Type B pancreatic cell (in vitro differentiated cells): ENCODE results near the gene TBL1X. TPM values are rescaled to one million over a fixed set of nuclear protein-coding genes. Genes with fewer than 3 reads are reported as not detected.
A peak's percentile ranks its signal among the peaks of the same experiment; 100 is the strongest.
"Not testable (repeated sequence)": the region's sequence is repeated elsewhere in the genome, so short reads cannot be mapped to it uniquely, and the experiment has no call there.

Source experiments
- DNase-seq: peaks from one replicate; pipeline ENCODE4 v3.0.0; 2021; ENCODE audit warnings: mixed read lengths; ENCODE audit not compliant: unreplicated experiment; ENCODE audit errors: extremely low spot score
- H3K27ac Mint-ChIP-seq: 2 replicates; pipeline ENCODE4 v1.8.0; 2021; ENCODE audit warnings: mild to moderate bottlenecking, mixed read lengths
- H3K27me3 Mint-ChIP-seq: 2 replicates; pipeline ENCODE4 v1.8.0; 2021; ENCODE audit warnings: mixed read lengths
- H3K36me3 Mint-ChIP-seq: 2 replicates; pipeline ENCODE4 v1.8.0; 2021; ENCODE audit warnings: mixed read lengths
- H3K4me1 Mint-ChIP-seq: one replicate; pipeline ENCODE4 v1.8.0; 2021; ENCODE audit warnings: mixed read lengths; ENCODE audit not compliant: unreplicated experiment
- H3K4me3 Mint-ChIP-seq: 2 replicates; pipeline ENCODE4 v1.8.0; 2021; ENCODE audit warnings: mild to moderate bottlenecking, mixed read lengths
- H3K9me3 Mint-ChIP-seq: 2 replicates; pipeline ENCODE4 v1.8.0; 2021; ENCODE audit warnings: mixed read lengths
- total RNA-seq: library from RNA; stranded (reverse); gene quantifications from 2 replicates; pipeline ENCODE4 v1.2.1, GENCODE V29; 2021; ENCODE audit warnings: low replicate concordance
- TF ChIP-seq, protein P1 (sequence below): fragments of 200-600 bp; sonication (generic); conservative IDR thresholded peaks from 2 replicates; pipeline ENCODE4 v1.5.0; 2021; ENCODE audit warnings: antibody characterized with exemption, mild to moderate bottlenecking

Gene TBL1X
- total RNA-seq, 1 donor from 2014 or later, result 41.3 TPM

- no peaks in the 10 kb centered on the region for H3K27me3 Mint-ChIP-seq
- TF ChIP-seq, protein P1, sequence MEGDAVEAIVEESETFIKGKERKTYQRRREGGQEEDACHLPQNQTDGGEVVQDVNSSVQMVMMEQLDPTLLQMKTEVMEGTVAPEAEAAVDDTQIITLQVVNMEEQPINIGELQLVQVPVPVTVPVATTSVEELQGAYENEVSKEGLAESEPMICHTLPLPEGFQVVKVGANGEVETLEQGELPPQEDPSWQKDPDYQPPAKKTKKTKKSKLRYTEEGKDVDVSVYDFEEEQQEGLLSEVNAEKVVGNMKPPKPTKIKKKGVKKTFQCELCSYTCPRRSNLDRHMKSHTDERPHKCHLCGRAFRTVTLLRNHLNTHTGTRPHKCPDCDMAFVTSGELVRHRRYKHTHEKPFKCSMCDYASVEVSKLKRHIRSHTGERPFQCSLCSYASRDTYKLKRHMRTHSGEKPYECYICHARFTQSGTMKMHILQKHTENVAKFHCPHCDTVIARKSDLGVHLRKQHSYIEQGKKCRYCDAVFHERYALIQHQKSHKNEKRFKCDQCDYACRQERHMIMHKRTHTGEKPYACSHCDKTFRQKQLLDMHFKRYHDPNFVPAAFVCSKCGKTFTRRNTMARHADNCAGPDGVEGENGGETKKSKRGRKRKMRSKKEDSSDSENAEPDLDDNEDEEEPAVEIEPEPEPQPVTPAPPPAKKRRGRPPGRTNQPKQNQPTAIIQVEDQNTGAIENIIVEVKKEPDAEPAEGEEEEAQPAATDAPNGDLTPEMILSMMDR, result no peak
- H3K4me1 Mint-ChIP-seq, result no peaks in the 10 kb centered on the region
- H3K9me3 Mint-ChIP-seq, result peaks cover 5% of the 10 kb centered on the region
- H3K27ac Mint-ChIP-seq, result no peak overlapping the region
- no peak overlapping the region for H3K4me3 Mint-ChIP-seq
- no peaks in the 10 kb centered on the region for H3K36me3 Mint-ChIP-seq
- DNase-seq, result no peak
Measured at GRCh38 chrX:9447906-9448305, 17.0 kb upstream of the TBL1X start.

GRCh38 chrX:9456250-9457074 lies 8.4 kb upstream of the TBL1X start:
- H3K4me1 Mint-ChIP-seq, result no peaks in the 10 kb centered on the region
- peak overlapping the region; percentile 16 for H3K27ac Mint-ChIP-seq
- H3K4me3 Mint-ChIP-seq, result no peak overlapping the region
- no peaks in the 10 kb centered on the region for H3K27me3 Mint-ChIP-seq
- no peaks in the 10 kb centered on the region for H3K36me3 Mint-ChIP-seq
- H3K9me3 Mint-ChIP-seq, result peaks cover 10% of the 10 kb centered on the region
- TF ChIP-seq, protein P1, result no peak
- DNase-seq, result no peak

DNA sequence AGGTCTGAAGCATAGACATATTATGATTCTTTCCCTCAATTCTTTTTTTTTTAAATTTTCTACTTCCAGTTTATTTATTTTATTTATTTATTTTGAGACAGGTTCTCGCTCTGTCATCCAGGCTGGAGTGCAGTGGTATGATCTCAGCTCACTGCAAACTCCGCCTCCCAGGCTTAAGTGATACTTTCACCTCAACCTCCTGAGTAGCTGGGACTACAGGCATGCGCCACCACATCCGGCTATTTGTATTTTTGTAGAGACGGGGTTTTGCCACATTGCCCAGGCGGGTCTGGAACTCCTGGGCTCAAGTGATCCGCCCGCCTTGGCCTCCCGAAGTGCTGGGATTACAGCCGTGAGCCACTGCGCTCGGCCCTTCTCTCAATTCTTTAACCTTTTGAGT lies 6.8 kb upstream of the TBL1X start:
- H3K27ac Mint-ChIP-seq, H3K4me1 Mint-ChIP-seq, H3K36me3 Mint-ChIP-seq, H3K27me3 Mint-ChIP-seq, H3K4me3 Mint-ChIP-seq, DNase-seq: not testable (repeated sequence)
- H3K9me3 Mint-ChIP-seq, result peaks cover 10% of the 10 kb centered on the region

- Mint-ChIP-seq H3K9me3 (peaks cover 10% of the 10 kb centered on the region), H3K4me1 (peaks cover 11% of the 10 kb centered on the region), H3K36me3 (no peaks in the 10 kb centered on the region), H3K27me3 (peaks cover 3% of the 10 kb centered on the region), H3K27ac (no peak overlapping the region), H3K4me3 (no peak overlapping the region)
- TF ChIP-seq, protein P1, result no peak
- DNase-seq, result no peak
Measured at GRCh38 chrX:9458516-9459078, 6.3 kb upstream of the TBL1X start.

DNA sequence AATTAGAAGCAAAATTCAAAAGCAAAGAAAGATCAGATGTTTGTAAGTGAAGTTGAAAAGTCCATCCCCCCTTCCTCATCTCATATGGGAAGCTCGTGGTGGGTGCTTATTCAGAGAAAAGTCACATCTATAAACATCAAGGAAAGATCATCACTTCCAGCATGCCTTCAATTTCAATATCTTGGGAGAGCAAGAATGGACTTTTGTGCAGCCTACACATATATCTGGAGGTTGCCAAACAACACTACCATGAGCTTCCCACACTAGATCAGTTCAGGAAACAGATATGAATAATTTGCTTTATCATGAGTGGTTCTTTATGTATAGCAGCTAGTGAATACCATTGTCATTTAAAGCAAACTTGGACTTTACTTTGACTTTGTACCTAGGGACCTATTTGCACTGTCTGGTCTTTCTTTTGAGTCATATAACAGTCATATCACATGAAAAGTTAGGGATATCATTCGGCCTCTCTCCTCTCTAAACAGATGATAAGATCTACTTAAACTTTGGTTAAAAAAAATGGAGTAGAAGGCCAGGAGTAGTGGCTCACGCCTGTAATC lies 5.6 kb upstream of the TBL1X start:
- Mint-ChIP-seq H3K36me3 (no peaks in the 10 kb centered on the region), H3K9me3 (peaks cover 10% of the 10 kb centered on the region), H3K27ac (no peak overlapping the region), H3K4me3 (no peak overlapping the region), H3K4me1 (peaks cover 11% of the 10 kb centered on the region), H3K27me3 (peaks cover 3% of the 10 kb centered on the region)
- TF ChIP-seq, protein P1, result no peak
- no peak for DNase-seq

- Mint-ChIP-seq H3K36me3 (no peaks in the 10 kb centered on the region), H3K27me3 (peaks cover 3% of the 10 kb centered on the region), H3K4me3 (no peak overlapping the region), H3K9me3 (peaks cover 10% of the 10 kb centered on the region), H3K4me1 (peaks cover 11% of the 10 kb centered on the region), H3K27ac (no peak overlapping the region)
- no peak for DNase-seq
- TF ChIP-seq, protein P1, result no peak
Measured at GRCh38 chrX:9461087-9461486, 3.8 kb upstream of the TBL1X start.
